T-helper 1 cell treated with Interleukin-12 subunit alpha and Interleukin-12 subunit beta and Interleukin-4 antibody, amounts not matched to agents 30 ng/mL and 1 ng/mL, for 36 hours (primary cell): ENCODE data around the gene KCNQ1. TPM values are rescaled to one million over a fixed set of nuclear protein-coding genes. Genes with fewer than 3 reads are reported as not detected.

Experiments used
- intact Hi-C: fragments of 100-400 bp; cut with micrococcal nuclease; formaldehyde crosslinking; loops from one replicate; pipeline ENCODE4 v1.15.1; 2024
- total RNA-seq: library from RNA; stranded (reverse); gene quantifications from 2 replicates; pipeline ENCODE4 v1.2.3, GENCODE V29; 2022

Gene KCNQ1
- total RNA-seq, 1 donor from 2014 or later: 16.9 TPM

DNA sequence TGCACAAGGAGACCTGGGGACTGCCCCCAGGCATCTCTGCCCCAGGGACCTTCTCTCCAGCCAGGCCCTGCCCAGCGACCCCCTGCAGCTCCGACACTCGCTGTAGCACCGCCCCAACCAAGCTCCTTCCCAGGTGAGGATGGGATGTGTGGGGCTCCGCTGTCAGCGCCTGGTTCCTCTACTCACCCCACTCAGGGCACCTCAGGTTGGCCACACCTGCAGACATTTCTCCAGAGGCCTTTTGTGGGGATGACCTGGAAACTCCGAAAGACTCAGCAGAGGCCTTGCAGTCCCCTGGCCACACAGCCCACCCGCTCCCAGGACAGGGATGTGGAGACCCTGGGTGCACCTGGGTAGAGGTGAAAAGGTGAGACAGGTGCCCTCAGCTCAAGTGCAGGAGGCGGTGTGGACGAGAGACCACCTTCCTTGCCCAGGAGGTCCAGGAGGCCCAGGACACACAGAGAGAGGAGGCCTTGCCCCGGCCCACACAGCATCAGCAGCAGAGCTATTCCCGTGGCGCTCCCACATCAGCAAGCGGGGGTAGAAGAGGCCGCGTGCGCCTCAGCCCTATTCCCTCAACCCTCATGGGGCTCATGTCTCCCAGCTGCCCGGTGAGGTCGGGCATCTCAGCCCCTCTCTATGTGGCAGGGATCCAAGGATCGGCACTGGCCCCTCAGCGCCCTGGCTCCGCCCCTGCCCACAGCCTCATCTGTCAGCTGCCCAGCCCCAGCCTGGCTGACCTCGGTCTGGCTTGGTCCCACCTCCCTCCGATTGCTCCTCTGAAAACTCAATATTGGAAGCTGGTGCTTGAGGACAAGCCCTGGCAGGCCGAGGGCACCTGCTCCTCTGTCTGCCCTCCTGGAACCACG is 21.4 kb upstream of the KCNQ1 start:
- intact Hi-C loops: no loop called here

DNA sequence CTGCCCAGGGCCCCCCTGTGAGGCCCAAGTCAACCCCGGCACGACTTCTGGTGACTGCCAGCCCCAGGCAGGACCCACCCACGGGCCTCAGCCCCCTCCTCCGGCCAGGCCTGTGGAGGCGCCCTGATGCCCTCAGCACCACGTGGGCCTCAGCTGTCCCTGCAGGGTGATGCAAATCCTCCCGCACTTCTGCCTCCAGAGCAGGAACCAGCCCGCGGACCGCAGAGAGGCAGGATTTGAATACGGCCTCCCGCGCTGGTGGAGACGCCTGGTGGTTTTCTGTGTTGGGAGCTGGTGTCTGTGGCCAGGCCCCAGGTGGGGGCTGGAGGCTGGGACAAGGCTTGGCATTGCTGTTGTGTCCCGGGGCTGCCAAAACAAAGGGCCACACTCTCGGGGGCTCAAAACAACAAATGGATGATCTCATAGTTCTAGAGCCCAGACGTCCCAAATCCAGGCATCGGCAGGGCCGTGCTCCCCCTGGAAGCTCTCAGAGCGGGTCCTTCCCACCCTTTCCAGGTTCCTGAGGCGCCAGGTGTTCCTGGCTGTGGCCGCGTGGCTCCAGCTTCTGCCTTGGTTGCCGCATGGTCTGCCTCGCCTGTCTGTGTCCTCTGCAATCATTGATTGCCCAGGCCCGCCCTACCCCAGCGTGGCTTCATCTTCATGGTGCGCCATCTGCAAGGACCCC is 19.9 kb upstream of the KCNQ1 start:
- intact Hi-C loops: no loop called here

DNA sequence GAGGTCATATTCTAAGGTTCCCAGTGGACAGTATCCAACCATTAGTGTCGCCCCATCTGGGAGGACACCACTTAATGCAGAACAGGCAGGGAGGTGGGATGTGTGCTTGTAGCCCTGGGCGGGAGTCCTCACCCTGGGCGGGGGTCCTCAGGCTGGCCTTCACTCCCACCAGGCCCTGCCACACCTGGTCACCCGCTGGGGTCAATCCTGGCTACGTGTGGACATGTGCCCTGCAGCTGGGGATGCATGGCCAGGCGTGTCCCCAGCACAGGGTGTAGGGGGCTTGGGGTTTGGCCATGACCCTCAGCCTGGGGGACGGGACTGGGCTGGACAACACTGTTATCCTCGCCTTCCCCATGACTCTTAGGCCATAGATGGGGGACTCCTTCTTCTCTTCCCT is 19.3 kb upstream of the KCNQ1 start:
- intact Hi-C loops: no loop called here

DNA sequence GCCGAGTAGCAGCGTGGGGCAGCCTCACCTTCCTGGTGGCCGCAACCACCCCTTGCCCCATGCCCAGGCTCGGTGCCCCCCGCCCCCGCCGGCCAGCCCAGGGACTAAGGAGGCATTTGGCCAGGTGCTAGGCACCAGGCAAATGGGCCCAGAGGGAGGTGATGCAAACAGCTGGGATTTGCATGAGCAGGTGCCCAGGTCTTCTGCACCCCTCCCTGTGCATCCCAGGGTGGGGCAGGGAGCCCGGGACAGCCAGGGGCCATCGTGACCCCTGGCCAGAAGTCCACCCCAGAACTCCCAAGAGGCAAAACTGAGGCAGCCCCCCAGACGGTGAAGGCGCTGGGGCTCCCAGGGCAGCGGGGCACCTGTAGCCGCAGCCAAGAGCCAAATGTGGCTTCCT is 18.6 kb upstream of the KCNQ1 start:
- intact Hi-C loops: no loop called here

DNA sequence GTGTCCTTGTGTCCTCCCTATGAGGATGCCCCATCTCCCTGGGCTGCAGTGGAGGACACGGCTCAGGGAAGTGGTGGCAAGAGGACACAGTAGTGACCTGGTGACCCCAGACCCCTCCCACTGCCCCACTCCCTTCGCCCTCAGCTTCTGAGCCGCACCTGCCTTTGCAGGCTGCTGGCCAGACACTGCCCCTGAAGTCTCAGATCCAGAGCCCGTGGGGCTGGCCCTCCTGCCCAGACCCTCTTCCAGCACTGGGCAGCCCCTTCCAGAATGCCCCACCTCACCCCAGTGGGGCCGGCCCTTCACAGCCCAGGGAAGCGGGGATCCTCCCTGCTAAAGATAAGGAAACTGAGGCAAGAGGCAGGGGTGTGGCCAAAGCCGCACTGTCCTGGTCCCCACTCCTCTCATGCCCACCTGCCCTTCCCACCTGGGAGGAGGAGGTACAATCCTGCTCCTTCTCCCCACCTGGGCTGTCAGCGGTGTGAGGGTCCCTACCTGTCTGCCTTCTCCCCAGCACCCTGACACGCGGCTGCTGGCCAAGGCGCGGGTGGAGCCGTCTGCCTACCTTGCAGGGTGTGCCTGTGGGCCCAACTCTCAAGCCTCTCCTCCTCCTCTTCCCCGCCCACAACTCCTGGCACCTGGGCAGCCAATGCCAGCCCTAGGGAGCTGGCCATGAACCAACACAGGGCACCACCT is 17.8 kb upstream of the KCNQ1 start:
- intact Hi-C loops: no loop called here

DNA sequence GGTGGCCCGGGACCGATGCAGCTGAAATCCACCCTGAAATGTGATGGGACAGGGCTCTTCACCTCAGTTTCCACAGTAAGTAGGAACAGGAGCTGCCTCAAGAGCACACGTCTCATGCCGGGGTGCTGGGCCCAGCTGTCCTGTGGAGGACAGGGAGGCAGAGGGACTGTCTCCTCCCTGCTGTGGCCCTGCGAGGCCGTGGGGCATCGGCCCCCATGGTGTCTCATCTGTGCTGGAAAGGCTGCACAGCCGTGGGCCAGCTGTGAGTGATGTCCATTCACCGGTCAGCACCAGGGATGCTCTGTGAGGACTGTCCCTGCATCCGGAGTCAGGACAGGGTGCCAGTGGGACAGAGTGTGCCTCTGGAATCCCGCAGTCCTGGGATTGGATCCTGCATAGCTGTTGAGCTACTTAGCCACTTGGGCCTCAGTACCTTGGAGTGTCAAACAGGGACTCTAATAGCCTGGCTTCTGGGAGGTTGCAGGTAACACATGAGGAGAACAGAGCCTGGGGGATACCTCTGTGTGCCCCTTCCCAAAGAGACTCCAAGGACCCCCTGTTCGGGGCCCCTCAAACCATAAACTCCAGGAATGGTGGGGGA is 17.0 kb upstream of the KCNQ1 start:
- intact Hi-C loops: loop anchor here (1.0 kb wide), 3 partner anchors 460 to 663 kb away; no protein-coding TSS in a partner anchor

DNA sequence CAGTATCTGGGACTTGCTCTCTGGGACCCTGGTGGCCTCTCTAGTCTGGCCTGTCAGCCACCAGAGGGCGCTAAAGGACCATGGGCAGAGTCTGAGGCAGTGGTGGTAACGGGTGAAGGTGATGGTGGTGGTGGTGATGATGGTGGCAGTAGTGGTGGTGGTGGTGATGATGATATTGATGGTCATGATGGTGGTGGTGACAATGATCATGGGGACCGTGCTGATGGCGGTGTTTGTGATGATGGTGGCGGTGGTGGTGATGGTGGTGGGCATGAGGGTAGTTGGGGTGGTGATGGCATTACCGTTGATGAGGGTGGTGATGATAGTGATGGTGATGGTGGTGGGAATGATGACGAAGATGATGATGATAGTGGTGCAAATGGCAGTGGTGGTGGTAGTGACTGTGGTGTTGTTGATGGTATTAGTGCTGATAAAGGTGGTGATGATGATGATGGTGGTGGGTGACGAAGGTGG is 16.4 kb upstream of the KCNQ1 start:
- intact Hi-C loops: loop anchor here (1.0 kb wide), 3 partner anchors 460 to 663 kb away; no protein-coding TSS in a partner anchor

DNA sequence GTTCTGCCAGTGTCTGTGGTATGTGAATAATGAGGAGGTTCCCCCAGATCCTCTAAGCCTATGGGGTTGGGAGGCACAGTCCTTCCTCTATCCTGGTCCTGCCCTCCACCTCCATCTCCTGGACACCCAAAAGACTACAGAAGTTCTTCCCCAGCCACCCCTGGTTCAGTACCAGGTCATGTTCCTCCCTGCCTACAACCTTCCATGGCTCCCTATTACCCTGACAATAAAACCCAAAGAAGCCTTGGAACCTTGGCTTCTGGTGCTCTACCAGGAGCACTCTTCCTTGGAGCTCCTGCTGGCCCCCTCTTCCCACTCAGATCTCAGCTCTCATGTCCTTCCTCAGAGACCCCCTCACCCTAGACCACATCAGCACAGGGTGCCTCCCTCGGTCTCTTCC is 13.4 kb upstream of the KCNQ1 start:
- intact Hi-C loops: no loop called here

DNA sequence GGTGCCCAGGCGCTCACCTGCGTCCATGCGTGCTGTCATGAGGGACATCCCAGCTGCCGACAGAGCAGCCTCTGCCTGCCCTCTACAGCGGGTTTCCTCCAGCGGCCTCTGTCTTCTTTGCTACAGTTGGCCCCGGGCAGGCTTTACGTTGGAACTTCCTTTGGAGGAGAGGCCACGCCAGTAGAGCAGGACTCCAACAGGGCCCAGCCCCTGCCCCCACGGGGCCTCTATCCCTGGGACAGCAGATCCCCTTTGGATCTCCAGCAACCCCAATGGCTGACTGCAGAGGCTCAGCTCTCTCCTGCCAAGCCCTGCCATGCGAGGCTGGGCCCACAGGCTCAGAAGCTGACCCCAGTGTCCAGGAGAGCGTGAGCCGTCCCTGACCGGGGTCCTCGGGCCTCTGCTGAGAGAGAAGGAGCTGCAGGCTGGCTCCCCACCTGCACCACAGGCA is 12.6 kb upstream of the KCNQ1 start:
- intact Hi-C loops: no loop called here

DNA sequence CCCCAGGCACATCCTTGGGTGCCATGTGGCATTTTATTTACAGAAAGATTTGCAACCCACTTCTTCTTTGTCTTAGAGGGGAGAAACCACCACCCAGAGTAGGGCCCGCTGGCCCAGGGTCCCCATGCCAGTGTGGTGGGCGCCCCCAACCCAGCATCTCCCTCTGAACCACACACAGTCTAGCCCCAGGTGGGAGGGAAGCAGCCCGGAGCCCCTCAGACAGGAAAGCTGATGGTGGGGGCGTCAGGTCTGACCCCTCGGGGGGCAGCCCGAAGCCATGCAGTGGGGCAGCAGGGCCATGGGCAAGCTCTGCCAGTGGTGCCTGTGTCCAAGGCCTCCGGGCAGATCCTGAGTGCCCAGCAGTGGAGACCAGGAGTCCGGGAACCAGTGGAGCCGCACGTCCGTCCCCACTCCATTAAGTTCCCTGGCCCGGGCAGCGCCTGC is 12.2 kb upstream of the KCNQ1 start:
- intact Hi-C loops: no loop called here

DNA sequence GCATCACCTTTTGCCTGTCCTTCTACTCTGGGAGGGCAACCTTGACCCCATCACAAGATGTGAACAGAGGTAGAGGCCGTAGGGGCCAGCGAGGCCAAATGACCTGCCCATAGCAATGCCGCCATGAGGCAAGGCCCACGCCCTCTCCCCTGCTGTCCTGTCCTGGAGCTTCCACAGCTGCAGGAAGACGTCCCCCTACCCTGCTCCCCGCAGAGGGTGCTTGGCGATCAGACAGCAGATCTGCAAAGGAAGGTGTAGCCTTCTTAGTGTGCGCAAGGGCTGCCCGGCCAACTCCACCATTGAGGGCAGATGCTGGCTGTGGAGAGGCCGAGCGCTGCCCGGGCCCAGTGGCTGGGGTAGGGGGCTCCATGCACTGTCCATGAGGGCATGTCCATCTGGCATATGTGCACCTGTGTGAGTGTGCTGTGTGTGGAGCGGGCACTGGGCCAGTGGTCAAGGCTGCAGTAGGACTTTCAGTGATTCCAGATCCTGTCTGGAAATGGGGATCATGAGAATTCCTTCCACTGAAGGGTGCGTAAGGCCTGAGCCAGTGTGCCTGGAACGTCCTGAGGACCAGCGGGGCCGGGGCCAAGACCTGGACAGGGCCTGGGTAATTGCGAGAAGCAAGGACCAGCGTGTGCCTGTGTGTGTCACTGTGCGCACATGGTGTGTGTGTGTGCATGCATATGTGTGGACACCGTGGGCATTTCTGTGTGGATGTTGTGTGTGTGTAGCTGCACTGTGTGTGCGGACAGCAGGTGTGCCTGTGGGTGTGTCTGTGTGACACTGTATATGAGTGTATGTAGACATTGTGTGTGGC is 11.5 kb upstream of the KCNQ1 start:
- intact Hi-C loops: no loop called here

DNA sequence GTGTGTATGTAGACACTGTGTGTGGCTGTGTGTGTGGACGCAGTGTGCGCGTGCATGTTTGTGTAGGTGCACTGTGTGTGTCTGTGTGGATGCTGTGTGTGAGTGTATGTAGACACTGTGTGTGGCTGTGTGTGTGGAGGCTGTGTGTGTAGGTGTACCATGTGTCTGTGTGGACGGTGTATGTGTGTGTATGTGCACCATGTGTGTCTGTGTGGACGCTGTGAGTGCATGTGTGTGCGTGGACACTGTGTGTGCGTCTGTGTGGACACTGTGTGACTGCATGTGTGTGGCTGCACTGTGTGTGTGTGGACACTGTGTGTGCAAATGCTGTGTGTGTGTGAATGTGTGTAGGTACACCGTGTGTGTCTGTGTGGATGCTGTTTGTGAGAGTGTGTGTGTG is 10.8 kb upstream of the KCNQ1 start:
- intact Hi-C loops: no loop called here

DNA sequence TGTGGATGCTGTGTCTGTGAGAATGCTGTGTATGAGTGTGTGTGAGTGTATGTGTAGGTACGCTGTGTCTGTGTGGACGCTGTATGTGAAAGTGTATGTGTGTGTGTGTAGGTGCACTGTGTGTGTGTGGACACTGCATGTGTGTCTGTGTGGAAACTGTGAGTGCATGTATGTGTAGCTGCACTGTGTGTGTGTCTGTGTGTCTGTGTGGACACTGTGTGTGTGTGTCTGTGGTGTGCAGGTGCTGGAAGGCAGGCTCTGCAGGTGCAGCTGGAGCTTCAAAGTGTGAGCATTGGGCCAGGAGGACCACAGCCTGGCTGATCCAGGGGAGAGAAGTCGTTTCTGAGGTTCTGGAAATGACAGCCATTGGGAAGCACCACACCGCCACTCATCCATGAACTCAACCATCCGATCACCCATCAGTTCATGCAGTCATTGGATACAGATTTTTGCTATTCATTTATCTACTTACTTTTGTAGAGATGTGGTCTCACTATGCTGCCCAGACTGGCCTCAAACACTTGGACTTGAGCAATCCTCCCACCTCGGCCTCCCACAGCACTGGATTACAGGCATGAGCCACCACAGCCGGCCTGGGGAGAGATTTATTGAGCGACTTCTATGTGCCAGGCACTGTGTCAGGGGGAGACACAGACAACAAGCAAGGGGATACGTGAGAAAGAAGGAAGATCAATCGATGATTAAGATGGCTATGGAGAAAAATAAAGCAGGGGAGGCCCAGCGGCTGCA is 10.1 kb upstream of the KCNQ1 start:
- intact Hi-C loops: no loop called here

DNA sequence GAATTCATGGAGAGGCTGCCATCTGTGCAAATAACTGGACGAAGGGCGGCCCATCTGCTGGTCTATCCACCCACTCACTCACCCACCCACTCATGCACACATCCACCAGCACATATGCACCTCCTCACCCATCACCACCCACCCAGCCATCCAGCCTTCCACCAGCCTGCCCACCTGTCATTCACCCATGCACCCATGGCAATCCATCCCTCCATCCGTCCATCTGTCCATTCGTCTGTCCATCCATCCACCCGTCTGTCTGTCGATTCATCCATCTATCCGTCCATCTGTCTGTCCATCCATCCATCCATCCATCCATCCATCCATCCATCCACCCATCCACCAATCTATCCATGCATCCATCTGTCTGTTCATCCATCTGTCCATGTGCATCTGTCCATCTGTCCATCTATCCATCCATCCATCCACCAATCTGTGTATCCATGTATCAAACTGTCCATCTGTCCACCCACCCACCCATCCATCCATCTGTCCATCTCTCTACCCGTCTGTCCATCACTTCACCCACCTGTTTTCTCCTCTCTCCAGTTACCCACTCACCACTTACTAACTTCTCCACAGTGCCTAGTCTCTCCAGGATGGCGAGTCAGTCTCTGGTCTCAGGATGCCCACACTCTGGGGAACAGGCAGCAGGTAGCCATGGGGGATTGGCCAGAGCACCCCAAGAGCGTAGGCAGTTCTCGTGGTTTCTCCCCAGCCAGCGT is 9.4 kb upstream of the KCNQ1 start:
- intact Hi-C loops: no loop called here

DNA sequence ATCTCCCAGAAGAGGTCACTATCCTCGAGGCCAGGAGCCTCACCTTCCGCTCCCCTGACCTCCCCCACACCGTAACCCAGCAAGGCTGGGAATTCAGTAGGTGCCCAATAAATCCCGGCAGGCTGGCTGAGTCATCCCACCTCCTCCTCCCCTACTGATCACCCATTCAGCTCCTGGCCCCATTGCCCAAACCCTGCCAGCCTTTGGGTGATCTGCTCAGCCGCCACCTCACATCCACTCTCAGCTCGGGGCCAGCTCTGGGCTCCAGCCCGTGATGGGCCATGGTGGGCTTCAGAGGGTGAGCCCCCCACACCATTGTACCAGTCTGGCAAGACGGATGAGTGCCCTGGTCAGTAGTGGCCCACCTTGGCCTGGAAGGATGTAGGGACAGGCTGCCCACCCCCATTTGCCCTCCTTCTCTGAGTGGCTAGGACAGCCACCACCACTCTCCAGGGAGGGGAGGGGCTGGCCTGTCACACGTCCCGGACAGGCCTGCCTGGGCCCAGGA is 8.7 kb upstream of the KCNQ1 start:
- intact Hi-C loops: no loop called here

DNA sequence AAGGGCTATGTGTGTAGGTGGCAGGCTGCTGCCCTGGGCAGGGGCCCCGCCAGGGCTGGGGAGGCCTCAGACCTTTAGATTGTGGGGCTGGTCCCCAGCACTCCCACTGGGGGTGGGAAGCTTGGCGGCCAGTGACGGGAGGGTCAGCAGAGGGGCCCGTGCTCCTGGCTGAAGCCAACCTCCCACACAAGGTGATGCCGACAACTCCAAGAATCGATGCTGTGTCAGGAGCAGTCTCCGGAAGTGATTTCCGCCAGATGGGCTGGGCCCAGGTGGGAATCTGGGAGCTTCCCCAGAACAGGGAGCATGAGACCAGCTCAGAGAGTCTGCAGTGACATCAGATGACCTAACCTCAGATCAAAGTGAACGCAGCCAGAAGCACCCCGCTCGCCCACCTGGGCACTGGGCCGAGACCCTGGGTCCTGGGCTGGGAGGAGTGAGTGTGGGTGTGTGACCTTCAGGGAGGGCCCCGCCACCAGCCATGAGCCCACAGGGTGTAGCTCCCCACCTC is 8.2 kb upstream of the KCNQ1 start:
- intact Hi-C loops: no loop called here

DNA sequence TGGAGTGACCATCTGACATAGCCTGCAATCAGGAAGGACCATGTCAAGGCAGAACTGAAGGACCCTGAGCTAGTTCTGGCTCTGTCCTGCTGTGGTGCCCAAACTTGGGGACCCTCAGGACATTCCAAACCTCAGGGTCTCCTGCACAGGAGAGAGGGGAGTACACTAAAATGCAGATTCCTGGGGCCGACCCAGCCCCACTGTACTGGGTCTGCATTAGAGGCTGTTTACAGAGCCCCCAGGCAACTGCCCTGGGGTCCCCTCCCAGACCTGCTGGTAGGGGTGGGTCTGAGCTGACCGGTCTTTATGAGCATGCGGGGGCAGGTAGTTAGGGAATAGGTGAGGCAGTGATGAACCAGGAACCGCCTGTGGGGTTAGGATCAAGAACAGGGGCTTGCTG is 7.3 kb upstream of the KCNQ1 start:
- intact Hi-C loops: no loop called here

DNA sequence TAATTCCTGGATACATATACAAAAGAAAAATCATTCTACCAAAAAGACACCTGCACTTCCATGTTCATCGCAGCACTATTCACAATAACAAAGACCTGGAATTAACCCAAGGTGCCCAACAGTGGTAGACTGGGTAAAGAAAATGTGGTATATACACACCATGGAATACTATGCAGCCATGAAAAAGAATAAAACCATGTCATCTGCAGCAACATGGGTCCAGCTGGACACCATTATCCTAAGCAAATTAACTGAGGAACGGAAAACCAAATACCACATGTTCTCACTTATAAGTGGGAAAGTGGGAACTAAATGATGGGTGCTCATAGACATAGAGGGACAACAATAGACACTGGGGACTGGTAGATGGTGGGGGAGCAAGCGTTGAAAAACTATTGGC is 5.0 kb upstream of the KCNQ1 start:
- intact Hi-C loops: no loop called here

DNA sequence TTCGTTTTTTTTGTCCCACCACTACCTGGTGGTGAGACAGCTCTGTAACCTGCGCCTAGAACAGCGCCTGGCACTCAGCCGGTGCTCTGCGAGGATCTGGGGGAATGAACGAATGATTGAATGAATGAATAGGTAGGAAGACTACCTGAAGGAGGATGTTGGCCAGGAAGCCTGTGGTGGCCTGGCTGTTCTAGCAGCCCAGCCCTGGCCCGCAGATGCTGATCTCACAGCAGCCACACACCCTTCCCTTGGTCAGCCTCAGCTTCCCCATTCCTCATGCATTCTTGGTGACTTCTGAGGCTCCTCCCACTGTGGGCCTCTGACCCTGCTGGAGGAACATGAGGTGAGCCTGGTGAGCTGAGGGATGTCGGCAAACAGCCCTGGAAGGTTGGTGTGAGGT is 4.2 kb upstream of the KCNQ1 start:
- intact Hi-C loops: no loop called here
